SU-DHL-6 (cell line): ENCODE data around the gene DUS2.

ENCODE experiments used
- H2AFZ ChIP-seq: fragments of 200-600 bp; sonication (generic); 2 replicates; pipeline ENCODE4 v1.6.1; 2014; ENCODE audit warnings: low read depth, mild to moderate bottlenecking, moderate library complexity, mixed read lengths, antibody characterized with exemption, low read length; ENCODE audit not compliant: severe bottlenecking
- H3F3A ChIP-seq: fragments of 200-600 bp; shearing (Covaris generic); 2 replicates; pipeline ENCODE4 v1.6.0; 2016; ENCODE audit warnings: antibody characterized with exemption, mild to moderate bottlenecking; ENCODE audit not compliant: insufficient read depth
- H3K27ac ChIP-seq: fragments of 200-600 bp; sonication (generic); 2 replicates; pipeline ENCODE4 v1.5.1; 2016; ENCODE audit warnings: low read depth, mild to moderate bottlenecking, low read length, moderate library complexity, mixed read lengths
- H3K27me3 ChIP-seq: fragments of 200-600 bp; sonication (generic), shearing (Covaris generic); 2 replicates; pipeline ENCODE4 v1.6.0; 2014; ENCODE audit warnings: mild to moderate bottlenecking, low read length
- H3K36me3 ChIP-seq: fragments of 200-600 bp; sonication (generic); 2 replicates; pipeline ENCODE4 v1.6.1; 2014; ENCODE audit warnings: mild to moderate bottlenecking, low read length, mixed read lengths
- H3K4me2 ChIP-seq: fragments of 300-600, 200-600 bp; shearing (Covaris generic), sonication (generic); 2 replicates; pipeline ENCODE4 v1.6.0; 2014; ENCODE audit warnings: low read length, low read depth, mild to moderate bottlenecking; ENCODE audit not compliant: poor library complexity, severe bottlenecking
- H3K4me3 ChIP-seq: fragments of 200-600 bp; sonication (generic); 2 replicates; pipeline ENCODE4 v1.5.1; 2014; ENCODE audit warnings: antibody characterized with exemption, low read length, mild to moderate bottlenecking, mixed read lengths; ENCODE audit not compliant: insufficient read depth, poor library complexity, severe bottlenecking
- H3K79me2 ChIP-seq: fragments of 200-600 bp; sonication (generic); 2 replicates; pipeline ENCODE4 v1.6.1; 2014; ENCODE audit warnings: mild to moderate bottlenecking, low read length, moderate library complexity; ENCODE audit not compliant: insufficient read depth
- H3K9ac ChIP-seq: fragments of 200-600 bp; sonication (generic); 2 replicates; pipeline ENCODE4 v1.7.0; 2014; ENCODE audit warnings: mild to moderate bottlenecking, low read length
- H3K9me2 ChIP-seq: fragments of 200-600 bp; sonication (generic); replicated peaks from 2 replicates; pipeline ENCODE4 v1.6.1; 2014; ENCODE audit warnings: low read length; ENCODE audit not compliant: insufficient read depth
- H3K9me3 ChIP-seq: fragments of 200-600 bp; sonication (generic); 2 replicates; pipeline ENCODE4 v1.6.1; 2014; ENCODE audit warnings: low read length, mixed read lengths; ENCODE audit not compliant: insufficient read depth
- H4K20me1 ChIP-seq: fragments of 200-600 bp; sonication (generic); 2 replicates; pipeline ENCODE4 v1.6.1; 2014; ENCODE audit warnings: low read depth, mild to moderate bottlenecking, antibody characterized with exemption, low read length, moderate library complexity, mixed read lengths
- EZH2phosphoT487 ChIP-seq: fragments of 200-600 bp; sonication (generic), shearing (Covaris generic); conservative IDR thresholded peaks from 2 replicates; pipeline ENCODE4 v1.6.1; 2018; ENCODE audit warnings: mild to moderate bottlenecking, antibody characterized with exemption, low read length, moderate library complexity, mixed read lengths
- TF ChIP-seq, protein P1 (sequence below): fragments of 200-600 bp; sonication (generic); IDR thresholded peaks from one replicate; pipeline ENCODE4 v1.5.1; 2017; ENCODE audit warnings: antibody characterized with exemption, mild to moderate bottlenecking, low read length, moderate library complexity; ENCODE audit not compliant: insufficient read depth, poor library complexity, severe bottlenecking

DUS2 gene

DNA sequence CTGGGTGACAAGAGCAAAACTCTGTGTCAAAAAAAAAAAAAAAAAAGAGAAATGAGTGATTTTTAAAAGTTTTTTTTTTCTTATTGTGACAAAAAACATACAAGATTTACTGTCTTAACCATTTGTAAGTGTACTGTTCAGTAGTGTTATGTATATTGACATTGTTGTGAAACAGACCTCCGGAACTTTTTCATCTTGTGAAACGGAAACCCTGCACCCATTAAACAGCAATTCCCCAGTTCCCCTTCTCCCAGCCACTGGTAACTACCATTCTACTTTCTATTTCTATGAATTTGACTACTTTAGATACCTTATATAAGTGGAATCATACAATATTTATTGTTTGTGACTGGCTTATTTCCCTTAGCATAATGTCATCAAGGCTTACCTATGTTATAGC is 18.7 kb downstream of the DUS2 start:
- H3K79me2 ChIP-seq: no peaks in the 10 kb centered on the region
- no peak overlapping the region for H2AFZ ChIP-seq
- no peak overlapping the region for H3K4me2 ChIP-seq
- H3K27me3 ChIP-seq: no peaks in the 10 kb centered on the region
- no peaks in the 10 kb centered on the region for H3K9me3 ChIP-seq
- no peak overlapping the region for H3K9ac ChIP-seq
- no peaks in the 10 kb centered on the region for H3K9me2 ChIP-seq
- no peaks in the 10 kb centered on the region for H3K36me3 ChIP-seq
- H3F3A ChIP-seq: 0 out of 2 replicates have a peak, but pooled peaks cover 5% of the 10 kb centered on the region
- TF ChIP-seq, protein P1, sequence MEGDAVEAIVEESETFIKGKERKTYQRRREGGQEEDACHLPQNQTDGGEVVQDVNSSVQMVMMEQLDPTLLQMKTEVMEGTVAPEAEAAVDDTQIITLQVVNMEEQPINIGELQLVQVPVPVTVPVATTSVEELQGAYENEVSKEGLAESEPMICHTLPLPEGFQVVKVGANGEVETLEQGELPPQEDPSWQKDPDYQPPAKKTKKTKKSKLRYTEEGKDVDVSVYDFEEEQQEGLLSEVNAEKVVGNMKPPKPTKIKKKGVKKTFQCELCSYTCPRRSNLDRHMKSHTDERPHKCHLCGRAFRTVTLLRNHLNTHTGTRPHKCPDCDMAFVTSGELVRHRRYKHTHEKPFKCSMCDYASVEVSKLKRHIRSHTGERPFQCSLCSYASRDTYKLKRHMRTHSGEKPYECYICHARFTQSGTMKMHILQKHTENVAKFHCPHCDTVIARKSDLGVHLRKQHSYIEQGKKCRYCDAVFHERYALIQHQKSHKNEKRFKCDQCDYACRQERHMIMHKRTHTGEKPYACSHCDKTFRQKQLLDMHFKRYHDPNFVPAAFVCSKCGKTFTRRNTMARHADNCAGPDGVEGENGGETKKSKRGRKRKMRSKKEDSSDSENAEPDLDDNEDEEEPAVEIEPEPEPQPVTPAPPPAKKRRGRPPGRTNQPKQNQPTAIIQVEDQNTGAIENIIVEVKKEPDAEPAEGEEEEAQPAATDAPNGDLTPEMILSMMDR: no peak
- no peak for TF ChIP-seq EZH2phosphoT487
- no peak overlapping the region for H3K4me3 ChIP-seq
- no peaks in the 10 kb centered on the region for H4K20me1 ChIP-seq
- H3K27ac ChIP-seq: no peak overlapping the region

DNA sequence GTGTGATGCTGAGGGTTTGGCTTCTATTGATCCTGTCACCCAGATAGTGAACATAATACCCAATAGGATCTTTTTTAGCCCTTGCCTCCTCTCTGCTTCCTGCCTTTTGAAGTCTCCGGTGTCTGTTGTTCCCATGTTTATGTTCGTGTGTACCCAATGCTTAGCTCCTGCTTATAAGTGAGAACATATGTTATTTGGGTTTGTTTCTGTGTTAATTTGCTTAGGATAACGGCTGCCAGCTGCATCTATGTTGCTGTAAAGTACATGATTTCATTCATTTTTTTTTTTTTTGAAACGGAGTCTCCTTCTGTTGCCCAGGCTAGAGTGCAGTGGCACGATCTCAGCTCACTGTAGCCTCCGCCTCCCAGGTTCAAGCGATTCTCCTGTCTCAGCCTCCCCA is 23.0 kb downstream of the DUS2 start:
- 0 out of 2 replicates have a peak, but pooled peaks cover 5% of the 10 kb centered on the region for H3F3A ChIP-seq
- H3K27me3 ChIP-seq: no peaks in the 10 kb centered on the region
- no peak overlapping the region for H3K4me2 ChIP-seq
- H4K20me1 ChIP-seq: no peaks in the 10 kb centered on the region
- no peaks in the 10 kb centered on the region for H3K9me2 ChIP-seq
- H2AFZ ChIP-seq: no peak overlapping the region
- no peaks in the 10 kb centered on the region for H3K79me2 ChIP-seq
- no peaks in the 10 kb centered on the region for H3K36me3 ChIP-seq
- H3K9ac ChIP-seq: no peak overlapping the region
- no peaks in the 10 kb centered on the region for H3K9me3 ChIP-seq
- no peak for TF ChIP-seq EZH2phosphoT487
- TF ChIP-seq, protein P1: no peak
- H3K27ac ChIP-seq: no peak overlapping the region
- H3K4me3 ChIP-seq: no peak overlapping the region

DNA sequence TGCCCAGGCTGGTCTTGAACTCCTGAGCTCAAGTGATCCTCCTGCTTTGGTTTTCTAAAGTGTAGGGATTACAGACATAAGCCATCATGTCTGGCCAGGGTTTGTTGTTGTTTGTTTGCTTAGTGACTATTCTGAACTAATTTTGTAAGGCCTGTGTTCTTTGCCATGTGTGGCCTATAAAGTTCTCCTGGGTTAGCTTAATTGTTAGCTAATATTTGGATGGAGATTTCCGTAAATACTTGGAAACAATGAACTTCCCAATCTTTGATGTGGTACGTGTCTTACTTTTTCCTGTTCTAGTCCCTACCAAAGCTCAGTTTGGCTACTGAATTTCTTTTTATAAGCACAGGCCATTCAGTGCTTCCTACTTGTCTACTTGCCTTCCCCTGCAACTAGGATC is 24.9 kb downstream of the DUS2 start:
- no peak overlapping the region for H2AFZ ChIP-seq
- H3K9ac ChIP-seq: no peak overlapping the region
- H4K20me1 ChIP-seq: no peaks in the 10 kb centered on the region
- no peaks in the 10 kb centered on the region for H3K27me3 ChIP-seq
- H3K4me3 ChIP-seq: no peak overlapping the region
- H3K4me2 ChIP-seq: no peak overlapping the region
- H3F3A ChIP-seq: 0 out of 2 replicates have a peak, but pooled peaks cover 5% of the 10 kb centered on the region
- no peaks in the 10 kb centered on the region for H3K79me2 ChIP-seq
- no peaks in the 10 kb centered on the region for H3K36me3 ChIP-seq
- no peak overlapping the region for H3K27ac ChIP-seq
- no peaks in the 10 kb centered on the region for H3K9me2 ChIP-seq
- H3K9me3 ChIP-seq: no peaks in the 10 kb centered on the region
- TF ChIP-seq EZH2phosphoT487: no peak
- TF ChIP-seq, protein P1: no peak

DNA sequence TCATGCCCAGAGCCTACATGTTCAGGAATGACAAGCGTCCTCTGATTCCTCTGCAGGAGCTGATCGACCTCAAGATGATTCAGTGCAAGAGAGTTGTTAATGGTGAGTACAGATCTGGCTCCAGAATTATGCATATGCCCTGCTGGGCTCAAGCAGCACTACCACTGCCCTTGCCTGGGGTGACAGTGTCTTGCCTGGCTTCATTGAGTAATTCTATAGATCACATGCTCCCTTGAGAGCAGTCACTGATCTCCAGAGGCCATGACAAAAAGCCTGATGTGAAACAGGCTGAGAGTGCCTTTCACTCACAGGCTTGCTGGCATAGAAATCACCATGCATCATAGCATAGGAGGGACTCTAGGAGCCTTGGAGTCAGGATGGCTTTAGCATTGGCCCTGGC is 26.4 kb downstream of the DUS2 start:
- no peaks in the 10 kb centered on the region for H4K20me1 ChIP-seq
- no peaks in the 10 kb centered on the region for H3F3A ChIP-seq
- no peaks in the 10 kb centered on the region for H3K9me3 ChIP-seq
- H3K4me2 ChIP-seq: no peak overlapping the region
- H3K27ac ChIP-seq: no peak overlapping the region
- H3K79me2 ChIP-seq: no peaks in the 10 kb centered on the region
- no peaks in the 10 kb centered on the region for H3K36me3 ChIP-seq
- H2AFZ ChIP-seq: no peak overlapping the region
- H3K4me3 ChIP-seq: no peak overlapping the region
- no peak overlapping the region for H3K9ac ChIP-seq
- TF ChIP-seq EZH2phosphoT487: no peak
- TF ChIP-seq, protein P1: no peak
- no peaks in the 10 kb centered on the region for H3K27me3 ChIP-seq
- H3K9me2 ChIP-seq: no peaks in the 10 kb centered on the region
